HG03575 (cell line): ENCODE measurements around the gene XAGE5.
"Not testable (repeated sequence)": the region's sequence is repeated elsewhere in the genome, so short reads cannot be mapped to it uniquely, and the experiment has no call there.

ENCODE experiments used
- ATAC-seq: cut with Tn5 transposase; IDR thresholded peaks from one replicate; pipeline ENCODE4 v1.9.1; 2021; ENCODE audit not compliant: unreplicated experiment, insufficient number of reproducible peaks, low FRiP score; ENCODE audit errors: extremely low read depth

The XAGE5 gene, protein sequence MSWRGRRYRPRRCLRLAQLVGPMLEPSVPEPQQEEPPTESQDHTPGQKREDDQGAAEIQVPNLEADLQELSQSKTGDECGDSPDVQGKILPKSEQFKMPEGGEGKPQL

DNA sequence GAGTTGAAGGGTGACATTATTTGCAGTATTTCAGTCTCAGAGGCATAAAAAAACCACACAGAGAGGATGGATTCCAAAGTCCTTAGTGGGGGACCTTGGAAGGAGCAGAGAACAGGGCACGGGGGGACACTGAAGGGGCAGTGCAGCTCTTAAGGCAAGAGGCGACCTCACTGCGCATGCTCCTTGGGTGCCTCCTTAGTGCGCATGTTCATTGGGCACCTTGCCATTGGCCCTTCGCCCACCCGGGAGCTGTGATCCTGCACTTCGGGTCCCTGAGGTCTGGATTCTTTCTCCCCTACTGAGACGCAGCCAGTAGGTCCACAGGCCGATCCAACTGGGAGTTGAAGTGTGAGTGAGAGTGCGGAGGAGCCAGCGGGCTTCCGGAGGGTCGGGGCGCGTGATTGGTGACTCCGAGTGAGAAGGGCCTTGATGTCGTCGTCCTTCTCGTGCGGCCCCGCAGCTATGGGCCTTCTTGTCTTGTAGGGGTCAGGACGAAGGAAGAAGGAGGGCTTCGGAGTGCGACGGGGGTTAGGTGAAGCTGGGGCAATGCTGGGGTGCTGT is at the start of gene XAGE5:
TSS of gene XAGE5 (plus strand) at position 223 of the 561 bp plus-strand sequence. CDS start 1,280 bp downstream, outside the sequence.
- ATAC-seq, result no peak

DNA sequence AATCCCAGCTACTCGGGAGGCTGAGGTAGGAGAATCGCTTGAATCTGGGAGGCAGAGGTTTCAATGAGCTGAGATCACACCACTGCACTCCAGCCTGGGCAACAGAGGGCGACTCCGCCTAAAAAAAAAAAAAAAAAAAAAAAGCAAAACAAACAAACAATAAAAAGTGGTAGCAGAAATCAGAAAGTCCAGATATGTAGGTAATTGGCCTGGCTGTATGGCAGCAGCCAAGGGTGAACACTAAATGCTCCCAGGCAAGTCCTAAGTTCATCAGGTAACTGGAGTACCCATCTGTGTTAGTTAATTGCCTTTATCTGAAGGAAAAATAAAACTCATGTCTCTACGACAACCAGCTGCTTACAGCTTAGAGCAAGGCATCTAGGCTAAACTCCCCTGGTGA is 45.1 kb upstream of the XAGE5 start:
- ATAC-seq, result not testable (repeated sequence)

DNA sequence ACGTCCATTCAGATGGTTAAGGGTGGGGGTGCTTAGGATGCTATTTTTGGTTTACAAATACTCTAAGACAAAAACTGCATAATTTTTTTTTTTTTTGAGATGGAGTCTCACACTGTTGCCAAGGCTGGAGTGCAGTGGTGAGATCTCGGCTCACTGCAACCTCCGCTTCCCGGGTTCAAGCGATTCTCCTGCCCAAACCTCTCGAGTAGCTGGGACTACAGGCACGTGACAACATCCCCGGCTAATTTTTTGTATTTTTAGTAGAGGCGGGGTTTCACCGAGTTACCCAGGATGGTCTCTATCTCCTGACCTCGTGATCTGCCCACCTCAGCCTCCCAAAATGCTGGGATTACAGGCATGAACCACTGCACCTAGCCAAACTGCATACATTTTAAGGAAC is 37.6 kb upstream of the XAGE5 start:
- not testable (repeated sequence) for ATAC-seq

DNA sequence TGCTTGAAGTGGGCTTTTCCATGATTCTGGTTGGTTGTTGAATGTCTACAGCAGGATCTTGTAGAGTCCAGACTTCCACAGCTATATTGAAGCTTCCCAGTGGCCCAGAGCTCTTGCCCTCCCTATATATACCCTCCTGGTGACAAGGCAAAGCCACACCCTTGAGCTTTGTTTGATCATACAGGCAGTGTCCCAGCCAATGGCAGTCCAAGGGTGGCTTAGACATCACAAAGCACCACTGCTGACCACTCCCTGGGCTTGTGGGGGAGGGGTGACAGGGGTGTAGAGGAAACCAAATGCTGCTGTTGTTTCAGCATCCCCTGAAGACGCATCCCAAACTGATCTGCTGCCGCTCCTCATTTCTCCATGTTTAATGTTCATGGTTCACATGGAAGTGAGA is 13.8 kb upstream of the XAGE5 start, which contains the start of gene SPANXN5:
TSS of gene SPANXN5 (minus strand) at position 101 of the 400 bp plus-strand sequence. CDS start at position 22, 79 bp downstream.
- ATAC-seq, result not testable (repeated sequence)

DNA sequence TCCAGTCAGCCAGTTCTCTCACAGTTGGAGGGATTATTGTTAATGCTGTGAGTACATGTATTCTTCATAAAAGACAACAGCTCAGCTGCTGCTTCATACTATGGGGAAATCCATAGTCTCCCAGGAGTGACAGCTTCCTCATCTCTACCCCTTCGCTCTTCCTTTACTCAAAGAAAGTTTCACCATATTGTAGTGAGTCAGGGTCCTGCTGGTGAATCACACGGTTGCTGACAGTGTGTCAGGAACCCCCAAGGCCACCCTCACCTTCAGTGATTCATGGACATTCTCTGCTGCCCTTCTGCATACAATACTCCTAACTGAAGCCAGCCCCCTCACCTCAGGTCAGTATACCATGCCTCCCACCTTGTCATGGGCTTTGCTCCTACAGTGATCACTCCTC is 6.2 kb upstream of the XAGE5 start:
- not testable (repeated sequence) for ATAC-seq

DNA sequence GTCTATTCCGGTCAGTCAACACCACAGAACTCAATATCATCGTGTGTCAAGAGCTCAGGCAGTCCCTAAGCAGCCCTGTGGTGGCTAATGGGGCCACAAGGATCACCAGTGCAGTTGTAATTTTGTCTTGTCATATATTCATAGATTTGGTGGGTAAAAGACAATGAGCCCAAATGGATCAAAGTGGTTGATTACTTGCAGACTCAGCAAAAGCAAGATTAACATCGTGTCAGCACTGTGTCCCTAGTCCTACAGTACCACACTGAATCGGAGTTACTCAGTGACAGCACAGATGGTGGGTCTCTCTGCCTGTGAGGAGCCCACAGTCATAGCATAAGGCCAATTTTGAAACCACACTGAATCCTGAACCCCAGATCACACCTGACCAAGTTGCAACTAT is 8.7 kb downstream of the XAGE5 start:
- no peak for ATAC-seq

DNA sequence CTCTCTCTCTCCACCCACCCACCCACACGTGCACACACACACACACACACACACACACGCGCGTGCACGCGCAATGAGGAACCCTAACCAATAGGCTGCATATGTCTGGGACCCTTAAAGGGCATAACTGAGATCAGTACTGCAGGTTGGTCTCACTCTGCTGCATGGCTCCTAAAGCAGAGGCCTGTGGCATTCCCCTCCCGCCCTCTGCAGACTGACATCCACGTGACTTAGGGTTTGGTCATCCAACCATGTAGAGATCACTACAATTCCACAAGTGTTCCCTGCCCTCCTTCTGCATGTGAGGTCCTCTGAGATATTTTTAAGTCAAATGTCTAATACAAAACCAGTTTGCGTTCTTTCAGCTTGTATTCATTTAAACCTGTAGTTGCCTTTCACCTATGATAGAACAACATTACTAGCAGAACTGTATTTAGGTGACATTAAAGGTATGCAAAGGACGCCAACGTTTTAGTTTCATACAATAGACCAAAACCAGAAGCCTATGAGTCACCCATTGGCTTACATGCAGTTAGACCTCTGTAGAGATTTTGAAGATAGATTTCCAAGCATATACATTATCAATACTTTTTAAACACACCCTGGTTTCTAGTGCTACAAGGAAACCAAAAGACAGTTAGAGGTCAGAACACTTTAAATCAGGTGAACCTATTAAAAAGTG is 10.1 kb downstream of the XAGE5 start:
- no peak for ATAC-seq

DNA sequence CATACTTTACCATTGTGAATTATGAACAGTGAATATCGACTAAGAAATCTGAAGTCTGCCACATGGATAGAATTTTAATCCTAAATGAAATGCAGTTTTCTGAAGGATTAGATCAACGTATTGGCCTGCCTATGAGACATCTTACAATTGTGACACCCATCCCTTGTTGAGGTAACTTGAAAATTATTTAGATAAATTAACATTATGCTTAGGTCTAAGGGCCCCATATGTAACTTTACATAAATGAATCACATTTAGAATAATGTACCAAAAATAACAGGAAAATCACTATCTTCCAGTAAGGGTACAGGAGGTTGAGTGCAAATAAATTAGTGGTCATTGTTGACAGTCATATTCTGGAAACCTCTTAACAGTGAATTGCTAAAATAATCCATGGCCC is 13.5 kb downstream of the XAGE5 start:
- no peak for ATAC-seq

DNA sequence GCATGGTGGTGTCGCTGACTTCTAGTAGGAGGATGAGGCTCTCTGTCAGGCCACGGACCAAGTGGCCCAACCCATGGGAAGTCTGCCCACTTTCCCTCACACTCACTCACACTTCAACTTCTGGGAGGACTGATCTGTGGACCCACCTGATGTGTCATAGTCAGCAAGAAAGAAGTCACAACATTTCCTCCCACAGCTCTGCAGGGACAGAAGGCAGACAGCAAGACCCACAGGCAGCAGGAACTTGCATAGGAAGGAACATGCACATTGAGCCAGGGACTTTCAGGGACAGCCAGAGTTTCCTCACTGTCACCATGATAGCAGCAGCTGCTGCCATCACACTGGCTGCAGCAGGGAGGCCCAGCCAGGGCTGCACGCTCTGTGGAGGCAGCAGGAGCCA is 19.5 kb downstream of the XAGE5 start:
- no peak for ATAC-seq

DNA sequence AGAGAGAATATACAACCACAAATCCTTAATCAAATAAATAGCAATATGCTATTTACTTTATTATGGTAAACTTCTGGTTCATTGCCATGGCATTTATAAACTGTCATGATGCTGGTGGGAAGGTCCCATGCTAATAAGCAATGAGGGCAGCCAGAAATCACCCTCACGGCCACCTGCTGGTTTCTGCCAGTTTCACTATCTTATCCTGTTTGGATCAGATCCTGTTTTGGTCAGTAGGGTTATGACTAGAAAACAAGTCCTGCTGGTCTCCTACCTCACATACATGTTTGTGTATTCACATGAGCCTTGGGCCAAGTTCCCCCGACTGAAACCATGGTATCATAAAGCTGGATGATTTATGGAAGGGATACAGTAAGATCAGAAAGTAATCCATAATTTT is 28.1 kb downstream of the XAGE5 start:
- no peak for ATAC-seq

DNA sequence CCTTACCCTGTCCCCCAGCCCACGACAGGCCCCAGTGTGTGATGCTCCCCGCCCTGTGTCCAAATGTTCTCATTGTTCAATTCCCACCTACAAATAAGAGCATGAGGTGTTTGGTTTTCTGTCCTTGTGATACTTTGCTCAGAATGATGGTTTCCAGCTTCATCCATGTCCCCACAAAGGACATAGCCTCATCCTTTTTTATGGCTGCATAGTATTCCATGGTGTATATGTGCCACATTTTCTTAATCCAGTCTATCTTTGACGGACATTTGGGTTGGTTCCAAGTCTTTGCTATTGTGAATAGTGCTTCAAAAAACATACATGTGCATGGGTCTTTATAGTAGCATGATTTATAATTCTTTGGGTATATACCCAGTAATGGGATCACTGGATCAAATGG is 32.5 kb downstream of the XAGE5 start:
- ATAC-seq, result not testable (repeated sequence)

DNA sequence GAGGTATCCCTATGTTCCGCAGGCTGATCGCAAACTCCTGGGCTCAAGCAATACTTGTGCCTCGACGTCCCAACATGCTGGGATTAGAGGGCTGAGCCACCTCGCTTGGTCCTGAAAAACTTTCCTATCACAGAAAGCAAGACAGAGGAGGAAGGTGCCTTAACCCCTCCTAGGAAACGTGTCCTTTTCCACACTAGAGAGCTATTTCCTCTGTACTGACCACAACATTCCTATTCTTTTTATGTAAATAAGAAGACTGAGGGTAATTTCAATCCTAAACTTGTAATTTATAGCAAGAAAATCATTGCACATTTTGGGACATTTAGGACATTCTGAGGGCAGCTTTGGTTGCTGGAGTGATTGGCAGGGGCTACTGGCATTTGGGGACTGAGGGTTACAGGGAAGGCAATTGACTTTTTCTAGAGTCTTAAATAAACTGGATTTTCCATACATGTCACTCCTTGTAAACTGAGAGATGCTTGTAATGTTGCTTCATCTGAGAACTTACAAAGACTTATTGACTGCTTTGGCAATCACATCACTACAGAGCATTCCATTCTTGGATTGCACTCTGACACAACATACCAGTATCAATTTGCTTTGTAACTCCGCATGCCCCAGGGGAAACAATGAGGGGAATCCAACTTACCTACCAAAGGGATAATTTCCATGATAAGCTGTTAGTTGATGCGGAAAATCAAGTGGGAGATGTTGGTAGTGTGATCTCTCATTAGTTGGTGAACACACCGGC is 41.2 kb downstream of the XAGE5 start:
- ATAC-seq, result no peak

DNA sequence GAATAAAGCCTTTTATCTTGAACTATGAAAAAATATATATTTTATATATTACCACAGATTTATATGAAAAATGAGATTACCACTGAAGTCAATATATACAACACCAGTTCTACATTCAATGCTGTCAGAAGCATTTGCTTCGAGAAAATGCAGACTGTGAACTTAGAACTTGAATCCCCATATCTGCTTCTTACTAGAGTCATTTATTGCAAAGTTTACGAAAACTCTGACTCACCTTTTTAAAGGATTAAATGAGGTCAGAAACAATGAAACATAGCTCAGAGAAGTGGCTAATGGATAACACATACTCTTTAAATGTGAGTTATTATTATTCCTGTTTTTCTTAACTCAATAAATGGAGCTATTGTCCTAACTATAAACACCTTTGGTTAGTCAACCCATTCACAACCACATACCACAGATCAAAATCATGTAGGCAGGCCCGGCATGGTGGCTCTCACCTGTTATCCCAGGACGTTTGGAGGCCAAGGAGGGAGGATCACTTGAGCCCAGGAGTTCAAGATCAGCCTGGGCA is 46.0 kb downstream of the XAGE5 start:
- not testable (repeated sequence) for ATAC-seq

DNA sequence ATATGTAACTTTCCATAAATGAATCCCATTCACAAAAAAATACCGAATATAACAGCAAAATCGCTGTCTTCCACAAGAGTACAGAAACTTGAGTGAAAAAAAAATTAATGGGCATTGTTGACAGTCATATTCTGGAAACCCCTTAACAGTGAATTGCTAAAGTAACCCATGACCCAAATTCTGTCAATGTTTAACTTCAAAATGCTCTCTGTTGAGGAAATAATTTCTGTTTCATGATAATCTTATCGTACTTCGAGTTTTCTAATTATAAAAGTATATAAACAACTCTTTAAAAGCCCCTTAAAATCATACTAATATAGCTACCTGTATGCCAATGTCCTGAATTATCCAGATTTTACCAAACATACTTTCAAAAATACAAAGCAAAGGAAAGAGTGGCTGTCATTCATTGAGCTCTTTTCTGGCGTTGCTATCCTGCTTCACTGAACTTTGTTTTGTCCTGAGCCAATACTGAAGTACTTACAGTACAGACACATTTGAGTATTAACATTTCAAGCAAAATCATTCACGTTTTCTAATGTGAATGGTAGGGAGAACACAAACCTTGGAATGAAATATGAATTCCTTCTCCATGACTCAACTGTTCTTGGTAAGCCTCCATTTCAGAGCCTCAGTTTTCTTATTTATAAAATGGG is 54.4 kb downstream of the XAGE5 start:
- ATAC-seq, result no peak
